Measurements from ENCODE around the gene SOX6.
"Not testable (repeated sequence)": the region's sequence is repeated elsewhere in the genome, so short reads cannot be mapped to it uniquely, and the experiment has no call there.

The SOX6 gene

DNA sequence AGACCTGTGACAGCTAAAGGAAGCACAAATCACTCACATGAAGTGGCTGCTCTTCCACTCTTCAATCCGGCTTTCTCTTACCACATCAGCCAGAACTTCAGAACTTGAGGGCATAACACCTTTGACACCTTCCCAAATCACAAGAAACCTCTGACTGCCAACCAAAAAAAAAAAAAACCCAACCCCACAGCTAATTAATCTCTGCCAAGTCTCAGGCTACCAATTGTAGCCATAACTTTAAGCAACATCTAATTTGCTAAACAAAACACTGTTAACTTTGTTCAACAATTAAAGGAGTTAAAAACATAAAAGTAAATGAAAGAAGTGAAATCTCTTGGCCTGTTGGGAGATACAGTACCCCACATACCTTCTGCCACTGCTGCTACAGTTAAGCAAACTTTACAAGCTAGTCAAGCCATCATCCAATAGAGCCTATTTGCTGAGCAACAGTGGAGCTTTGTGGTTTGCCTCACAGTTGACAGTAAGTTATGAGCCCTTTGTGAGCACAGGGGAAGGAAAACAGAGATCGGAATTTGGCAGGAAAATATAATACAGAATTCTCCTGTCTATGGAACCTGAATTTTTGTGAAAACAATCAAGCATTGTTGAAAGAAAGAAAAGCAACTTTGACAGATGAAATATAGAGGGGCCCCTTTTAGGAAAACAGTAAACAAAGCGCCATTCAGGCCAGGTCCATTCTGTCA lies at the start of gene SOX6:
TSS of gene SOX6 (minus strand) at position 490 of the 704 bp plus-strand sequence. CDS start 15,298 bp downstream, outside the sequence.
- peak; percentile 5 for DNase-seq

- no peak for DNase-seq
These were observed 48.5 kb upstream of the SOX6 start for GRCh38 chr11:16404781-16405285.

DNA sequence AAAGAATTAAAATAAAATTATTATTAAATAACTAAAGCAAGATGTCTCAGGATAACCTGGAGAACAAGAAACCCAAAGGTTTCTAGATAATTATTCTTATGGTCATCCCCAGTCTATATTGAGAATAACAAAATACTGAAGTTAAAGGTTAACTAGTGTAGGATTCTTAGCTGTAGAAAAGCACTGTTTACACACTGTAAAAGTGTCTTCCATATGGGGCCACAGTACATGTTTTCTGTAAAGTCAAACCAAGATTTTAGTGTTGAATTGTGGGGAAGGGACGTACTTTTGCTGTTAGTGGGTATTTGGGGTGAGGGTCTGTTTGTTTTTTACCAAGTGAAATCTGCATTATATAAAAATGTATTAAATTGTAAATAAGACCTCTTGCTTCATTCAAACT lies 47.5 kb upstream of the SOX6 start:
- DNase-seq = no peak

GRCh38 chr11:16403448-16403803 lies 47.1 kb upstream of the SOX6 start:
- no peak for DNase-seq

- no peak for DNase-seq
These were observed 46.5 kb upstream of the SOX6 start for GRCh38 chr11:16402654-16403447.

DNA sequence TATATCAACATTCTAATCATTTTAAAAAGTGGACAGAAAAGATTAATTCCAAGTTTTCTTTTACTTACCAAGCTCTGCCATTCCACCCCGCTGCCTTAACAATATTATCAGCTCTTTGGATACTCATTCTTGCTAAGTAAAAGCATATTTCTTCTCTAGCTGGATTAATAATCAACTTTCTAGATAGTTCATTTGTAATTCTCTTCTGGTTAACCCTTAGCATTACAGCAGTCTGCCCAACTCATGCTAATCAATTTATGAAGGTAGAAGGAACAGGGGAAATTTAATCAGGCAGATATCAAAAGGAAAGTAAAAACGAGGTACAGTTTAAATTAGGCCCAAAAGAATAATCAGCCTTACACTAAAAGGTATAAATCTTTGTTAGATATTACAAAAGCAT lies 41.0 kb upstream of the SOX6 start:
- no peak for DNase-seq

DNA sequence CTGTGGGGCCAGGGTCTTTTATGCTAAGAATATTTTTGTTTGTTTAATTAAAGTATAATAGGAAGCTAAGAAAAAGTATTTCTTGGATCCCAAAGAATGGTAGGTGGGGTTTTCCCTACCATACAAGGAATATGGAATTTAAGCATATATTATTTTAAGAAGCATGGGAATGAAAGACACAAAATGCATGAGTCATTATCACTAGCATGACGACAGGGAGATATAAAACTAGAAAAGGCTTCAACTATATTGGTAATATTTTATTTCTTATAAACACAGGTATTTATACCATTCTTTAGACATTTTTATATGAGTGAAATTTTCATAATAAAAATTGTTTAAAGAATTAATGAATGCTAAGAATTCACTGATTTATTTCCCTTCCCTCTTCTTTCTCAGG lies 39.3 kb upstream of the SOX6 start:
- no peak for DNase-seq

GRCh38 chr11:16394947-16395346 lies 38.6 kb upstream of the SOX6 start:
- DNase-seq = no peak

DNA sequence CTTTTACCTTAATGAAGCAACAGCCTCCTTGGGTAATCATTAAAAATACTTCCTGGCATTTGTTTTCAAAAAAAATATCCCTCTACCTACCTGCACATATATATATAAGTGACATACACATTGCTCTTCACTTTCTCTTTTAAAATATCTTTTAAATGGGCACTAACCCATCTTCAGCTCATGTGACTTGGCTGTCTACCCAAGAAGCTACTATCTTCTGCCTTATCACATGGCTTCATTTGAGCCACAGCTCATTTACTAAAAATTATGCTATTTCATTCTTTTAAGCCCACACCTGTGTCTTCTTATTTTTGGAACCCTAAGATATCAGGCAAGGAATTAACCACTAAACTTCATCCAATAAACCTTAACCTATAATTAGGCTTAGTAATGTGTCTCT lies 37.0 kb upstream of the SOX6 start:
- no peak for DNase-seq

GRCh38 chr11:16392616-16393015 lies 36.3 kb upstream of the SOX6 start:
- DNase-seq = no peak

- not testable (repeated sequence) for DNase-seq
These were observed 34.5 kb upstream of the SOX6 start for GRCh38 chr11:16390826-16391225.

- DNase-seq = no peak
These were observed 28.8 kb upstream of the SOX6 start for GRCh38 chr11:16385099-16385498.

DNA sequence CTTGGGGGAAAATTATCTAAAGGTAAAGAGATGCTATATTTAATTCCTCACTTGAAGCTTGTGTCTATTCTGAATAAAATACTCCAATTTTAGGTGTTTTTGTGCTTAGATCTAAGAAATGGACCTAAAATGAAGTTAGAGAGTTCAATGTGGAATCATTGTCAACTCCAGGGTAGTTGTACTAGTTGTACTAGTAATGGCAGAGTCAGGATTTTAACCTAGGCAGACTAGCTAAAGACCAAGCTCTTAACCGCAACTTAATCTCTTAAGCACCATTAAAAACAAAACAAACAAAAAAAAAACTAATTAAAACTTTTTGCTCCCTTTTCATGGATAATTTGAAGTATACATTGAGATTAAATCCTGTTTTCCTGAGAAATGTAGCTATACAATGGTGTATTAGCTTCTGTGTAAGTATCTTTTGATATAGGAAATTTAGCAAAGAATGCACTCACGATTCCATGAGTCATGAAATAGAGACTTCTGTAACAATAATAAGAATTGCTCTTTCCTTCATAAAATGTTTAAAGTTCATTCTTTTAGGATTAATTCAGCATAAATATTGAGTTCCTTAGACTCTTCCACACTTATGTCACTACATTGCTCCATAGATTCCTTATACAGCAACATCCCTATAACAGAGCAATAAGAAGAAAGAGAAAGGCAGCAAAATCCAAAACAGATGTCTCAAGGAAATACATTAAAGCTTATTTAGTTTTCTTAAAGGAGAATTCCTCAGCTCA lies 26.5 kb upstream of the SOX6 start:
- DNase-seq = no peak

DNA sequence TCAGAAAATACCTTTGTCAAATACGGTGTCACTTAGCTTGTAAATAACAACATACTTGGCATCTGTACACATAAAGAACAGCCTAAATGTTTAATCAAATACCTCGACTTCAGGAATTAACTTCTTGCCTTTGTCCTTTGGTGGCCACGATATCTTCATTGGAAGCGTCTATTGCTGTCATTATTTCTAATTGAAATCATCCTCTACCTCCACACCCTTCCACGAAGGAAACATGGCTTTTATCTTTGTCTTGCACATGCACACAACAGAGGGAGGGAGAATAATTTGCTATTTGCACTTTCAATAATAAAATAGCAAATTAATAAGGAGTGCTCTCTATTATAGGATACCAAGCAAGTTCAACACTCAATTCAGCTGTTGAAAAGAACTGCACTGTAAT lies 25.8 kb upstream of the SOX6 start:
- DNase-seq = no peak

- no peak for DNase-seq
These were observed 24.7 kb upstream of the SOX6 start for GRCh38 chr11:16380941-16381568.

DNA sequence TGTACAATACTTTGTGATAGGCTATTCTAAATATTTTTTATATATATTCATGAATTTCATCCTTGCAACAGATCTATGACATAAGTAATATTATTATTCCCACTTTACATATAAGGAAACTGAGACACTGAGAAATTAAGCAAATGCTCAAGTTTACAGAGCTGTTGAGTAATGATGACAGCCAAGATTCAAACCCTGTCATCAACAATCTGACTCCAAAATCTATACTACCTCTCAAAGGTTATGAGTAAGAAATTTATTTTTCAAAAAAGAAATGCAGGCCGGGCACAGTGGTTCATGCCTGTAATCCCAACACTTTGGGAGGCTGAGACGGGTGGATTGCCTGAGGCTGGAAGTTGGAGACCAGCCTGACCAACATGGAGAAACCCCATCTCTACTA lies 22.6 kb upstream of the SOX6 start:
- DNase-seq = no peak

GRCh38 chr11:16377746-16378145 lies 21.4 kb upstream of the SOX6 start:
- no peak for DNase-seq

- not testable (repeated sequence) for DNase-seq
These were observed 19.3 kb upstream of the SOX6 start for GRCh38 chr11:16375664-16376063.

DNA sequence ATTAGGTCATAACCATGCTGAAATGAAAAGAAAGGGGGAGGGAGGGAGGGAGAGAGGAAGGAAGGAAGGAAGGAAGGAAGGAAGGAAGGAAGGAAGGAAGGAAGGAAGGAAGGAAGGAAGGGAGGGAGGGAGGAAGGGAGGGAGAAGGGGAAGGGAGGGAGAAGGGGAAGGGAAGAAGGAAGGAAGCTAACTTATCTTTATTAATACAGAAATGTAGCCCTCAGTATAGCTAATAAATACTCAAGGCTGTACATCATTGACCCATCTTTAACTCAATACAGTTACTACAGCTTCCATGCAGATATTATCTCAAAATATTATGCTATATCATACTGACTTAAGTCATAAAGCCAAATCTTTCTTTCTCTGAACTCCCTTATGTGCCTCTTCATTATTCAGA lies 17.4 kb upstream of the SOX6 start:
- DNase-seq = no peak

- no peak for DNase-seq
These were observed 16.0 kb upstream of the SOX6 start for GRCh38 chr11:16372355-16372754.

GRCh38 chr11:16367252-16367651 lies 10.9 kb upstream of the SOX6 start:
- DNase-seq = no peak

DNA sequence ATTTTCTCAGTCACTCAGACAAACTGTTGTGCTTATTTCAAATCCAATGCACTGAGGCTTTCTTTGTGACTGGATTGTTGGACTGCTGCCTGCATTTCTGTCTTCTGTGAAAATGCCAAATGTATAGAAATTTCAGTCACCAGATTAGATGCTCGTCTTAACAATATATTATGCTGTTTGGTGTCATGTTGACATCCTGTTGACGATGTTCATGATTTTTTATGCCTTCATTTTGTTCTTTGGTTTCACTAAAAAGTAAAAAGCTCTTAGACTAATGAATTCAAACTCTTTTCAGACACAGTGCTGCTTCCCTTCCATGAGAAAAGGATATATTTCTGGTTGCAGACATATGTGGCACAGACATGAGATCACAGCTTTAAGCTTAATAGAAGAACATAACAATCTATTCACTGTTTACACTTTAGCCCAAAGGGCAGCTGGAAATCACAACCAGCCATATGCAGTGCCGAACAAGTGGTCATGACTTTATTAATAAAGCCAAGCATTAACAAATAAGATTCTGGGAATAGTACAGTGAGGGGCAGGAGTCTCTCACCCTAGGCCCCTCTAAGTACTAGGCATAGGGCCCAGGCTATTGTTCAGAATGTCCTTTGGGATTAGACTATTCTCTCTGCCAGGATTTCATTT lies 9.4 kb upstream of the SOX6 start:
- peak; percentile 14 for DNase-seq

DNA sequence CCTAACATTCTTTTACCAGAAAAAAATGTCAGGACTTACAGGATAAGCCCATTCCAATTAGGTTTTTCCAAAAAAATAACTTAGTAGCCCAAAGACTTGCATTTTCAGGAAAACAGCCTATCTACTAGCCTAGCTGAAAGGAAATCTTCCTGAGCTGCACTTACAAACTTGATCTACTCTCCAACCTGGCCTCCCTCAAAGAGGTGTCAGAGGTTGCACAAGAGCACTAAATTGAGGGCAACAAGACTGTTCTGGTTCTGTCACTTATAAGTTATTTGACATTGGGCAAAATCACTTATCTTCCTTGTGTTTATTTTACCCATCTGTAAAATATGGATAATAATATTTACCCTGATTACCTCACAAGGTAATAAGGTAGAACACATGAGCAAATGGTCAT lies 7.9 kb upstream of the SOX6 start:
- no peak for DNase-seq
